Stomach (tissue), 4 donors: ENCODE results near the gene CRB2.

Experiments used
- EP300 ChIP-seq: sonication (generic); formaldehyde crosslinking; IDR thresholded peaks from one replicate; pipeline ENCODE4 v1.6.1; 2017; ENCODE audit warnings: antibody characterized with exemption
- POLR2A ChIP-seq, 4 donors: fragments of 450-650 bp; IDR thresholded peaks; one replicate each; pipeline ENCODE4 v1.6.1; 2016; ENCODE audit warnings: antibody characterized with exemption in 4 of 4, control low read depth in 2 of 4, mild to moderate bottlenecking in 1 of 4, moderate library complexity in 1 of 4
- POLR2AphosphoS5 ChIP-seq, 3 donors: sonication (generic); formaldehyde crosslinking; IDR thresholded peaks; one replicate each; pipeline ENCODE4 v1.6.1; 2016; ENCODE audit warnings: antibody characterized with exemption in 3 of 3
- TF ChIP-seq, protein P1 (sequence below), 7 experiments: fragments of 450-650 bp in 4 of 7; fragments of 200-600 bp in 3 of 7; sonication (generic) in 3 of 7; IDR thresholded peaks; one replicate each; pipeline ENCODE4 v1.5.1; 2016 to 2019; ENCODE audit warnings: antibody characterized with exemption in 7 of 7, control low read depth in 2 of 7, mild to moderate bottlenecking in 1 of 7

DNA sequence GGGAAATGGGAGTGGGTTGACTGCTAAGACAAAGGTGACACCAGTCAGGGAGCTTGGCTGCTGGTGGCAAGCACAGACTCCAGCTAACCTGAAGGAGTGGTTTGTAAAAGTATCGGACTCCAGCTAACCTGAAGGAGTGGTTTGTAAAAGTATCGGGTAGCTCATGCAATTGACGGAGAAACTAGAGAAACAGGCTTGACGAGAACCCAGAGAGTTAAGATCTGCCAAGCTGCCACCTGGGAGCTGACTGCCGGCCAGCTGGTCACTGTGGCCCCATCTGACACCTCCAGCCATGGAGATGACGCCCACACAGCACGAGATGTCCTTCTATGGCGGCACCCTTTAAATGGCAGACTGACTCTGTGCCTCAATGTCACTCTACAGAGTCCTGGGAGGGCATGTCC, 28.3 kb upstream of the CRB2 start:
- TF ChIP-seq, protein P1, sequence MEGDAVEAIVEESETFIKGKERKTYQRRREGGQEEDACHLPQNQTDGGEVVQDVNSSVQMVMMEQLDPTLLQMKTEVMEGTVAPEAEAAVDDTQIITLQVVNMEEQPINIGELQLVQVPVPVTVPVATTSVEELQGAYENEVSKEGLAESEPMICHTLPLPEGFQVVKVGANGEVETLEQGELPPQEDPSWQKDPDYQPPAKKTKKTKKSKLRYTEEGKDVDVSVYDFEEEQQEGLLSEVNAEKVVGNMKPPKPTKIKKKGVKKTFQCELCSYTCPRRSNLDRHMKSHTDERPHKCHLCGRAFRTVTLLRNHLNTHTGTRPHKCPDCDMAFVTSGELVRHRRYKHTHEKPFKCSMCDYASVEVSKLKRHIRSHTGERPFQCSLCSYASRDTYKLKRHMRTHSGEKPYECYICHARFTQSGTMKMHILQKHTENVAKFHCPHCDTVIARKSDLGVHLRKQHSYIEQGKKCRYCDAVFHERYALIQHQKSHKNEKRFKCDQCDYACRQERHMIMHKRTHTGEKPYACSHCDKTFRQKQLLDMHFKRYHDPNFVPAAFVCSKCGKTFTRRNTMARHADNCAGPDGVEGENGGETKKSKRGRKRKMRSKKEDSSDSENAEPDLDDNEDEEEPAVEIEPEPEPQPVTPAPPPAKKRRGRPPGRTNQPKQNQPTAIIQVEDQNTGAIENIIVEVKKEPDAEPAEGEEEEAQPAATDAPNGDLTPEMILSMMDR (IDR thresholded peaks at IDR 0.05) = no peak
- peak in 2 of 3 donors; percentile 40 to 52 for TF ChIP-seq POLR2AphosphoS5 (IDR thresholded peaks at IDR 0.05)
- no peak for TF ChIP-seq POLR2A (IDR thresholded peaks at IDR 0.05)
- no peak for TF ChIP-seq EP300
